B cell (primary cell): Measurements from ENCODE around the gene TRIM40.

ENCODE experiments used
- EZH2 ChIP-seq: IDR thresholded peaks from 2 replicates; pipeline ENCODE4 v1.6.1; 2012; ENCODE audit warnings: borderline replicate concordance, low read depth, mild to moderate bottlenecking, moderate library complexity, low read length; ENCODE audit not compliant: insufficient read depth, poor library complexity, severe bottlenecking
- TF ChIP-seq, protein P1 (sequence below): fragments of 200-600 bp; IDR thresholded peaks from one replicate; pipeline ENCODE4 v1.8.0; 2022; ENCODE audit warnings: antibody characterized with exemption, mild to moderate bottlenecking

DNA sequence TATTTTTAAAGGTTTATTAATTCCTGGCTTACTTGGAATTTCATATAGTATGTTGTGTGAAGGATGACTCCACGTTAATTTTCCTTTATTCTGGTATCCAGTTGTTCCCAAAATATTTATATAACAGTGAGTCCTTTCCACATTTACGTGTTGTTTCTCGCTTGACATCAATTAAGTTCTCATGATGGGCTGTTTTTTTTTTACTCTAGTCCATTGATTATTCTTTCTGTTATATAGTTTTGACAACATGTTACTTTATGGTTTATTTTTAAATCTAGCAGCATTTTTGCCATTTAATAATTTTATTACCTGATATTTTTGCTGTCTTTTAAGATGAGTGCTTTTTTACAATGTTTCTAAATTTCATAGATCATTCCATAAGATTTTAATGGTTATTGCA lies 6.7 kb downstream of the TRIM40 start:
- TF ChIP-seq, protein P1, sequence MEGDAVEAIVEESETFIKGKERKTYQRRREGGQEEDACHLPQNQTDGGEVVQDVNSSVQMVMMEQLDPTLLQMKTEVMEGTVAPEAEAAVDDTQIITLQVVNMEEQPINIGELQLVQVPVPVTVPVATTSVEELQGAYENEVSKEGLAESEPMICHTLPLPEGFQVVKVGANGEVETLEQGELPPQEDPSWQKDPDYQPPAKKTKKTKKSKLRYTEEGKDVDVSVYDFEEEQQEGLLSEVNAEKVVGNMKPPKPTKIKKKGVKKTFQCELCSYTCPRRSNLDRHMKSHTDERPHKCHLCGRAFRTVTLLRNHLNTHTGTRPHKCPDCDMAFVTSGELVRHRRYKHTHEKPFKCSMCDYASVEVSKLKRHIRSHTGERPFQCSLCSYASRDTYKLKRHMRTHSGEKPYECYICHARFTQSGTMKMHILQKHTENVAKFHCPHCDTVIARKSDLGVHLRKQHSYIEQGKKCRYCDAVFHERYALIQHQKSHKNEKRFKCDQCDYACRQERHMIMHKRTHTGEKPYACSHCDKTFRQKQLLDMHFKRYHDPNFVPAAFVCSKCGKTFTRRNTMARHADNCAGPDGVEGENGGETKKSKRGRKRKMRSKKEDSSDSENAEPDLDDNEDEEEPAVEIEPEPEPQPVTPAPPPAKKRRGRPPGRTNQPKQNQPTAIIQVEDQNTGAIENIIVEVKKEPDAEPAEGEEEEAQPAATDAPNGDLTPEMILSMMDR: no peak
- no peak for TF ChIP-seq EZH2
